OCI-LY1 (cell line): Measurements from ENCODE around the gene COG8.
"Not testable (repeated sequence)": the region's sequence is repeated elsewhere in the genome, so short reads cannot be mapped to it uniquely, and the experiment has no call there.

Source experiments
- H2AFZ ChIP-seq: fragments of 200-600 bp; sonication (generic), shearing (Covaris generic); 2 replicates; pipeline ENCODE4 v1.6.0; 2014; ENCODE audit warnings: antibody characterized with exemption, mild to moderate bottlenecking, low read length
- H3F3A ChIP-seq: fragments of 200-600 bp; sonication (generic), shearing (Covaris generic); 2 replicates; pipeline ENCODE4 v1.6.0; 2014; ENCODE audit warnings: mild to moderate bottlenecking, antibody characterized with exemption, low read length, moderate library complexity; ENCODE audit not compliant: insufficient read depth
- H3K27ac ChIP-seq: fragments of 200-600 bp; sonication (generic); 2 replicates; pipeline ENCODE4 v1.5.1; 2014; ENCODE audit warnings: low read length, mixed run types, mild to moderate bottlenecking, low read depth; ENCODE audit not compliant: poor library complexity, severe bottlenecking
- H3K27me3 ChIP-seq: fragments of 200-600 bp; sonication (generic); 2 replicates; pipeline ENCODE4 v1.6.0; 2014; ENCODE audit warnings: antibody characterized with exemption, mild to moderate bottlenecking, low read length, moderate library complexity; ENCODE audit not compliant: insufficient read depth
- H3K36me3 ChIP-seq: fragments of 200-600 bp; sonication (generic); 2 replicates; pipeline ENCODE4 v1.6.1; 2014; ENCODE audit warnings: mild to moderate bottlenecking, antibody characterized with exemption, low read length, moderate library complexity, mixed read lengths; ENCODE audit not compliant: insufficient read depth
- H3K4me1 ChIP-seq: fragments of 200-600 bp; sonication (generic); 2 replicates; pipeline ENCODE4 v1.5.1; 2014; ENCODE audit warnings: mild to moderate bottlenecking, low read length, moderate library complexity; ENCODE audit not compliant: insufficient read depth, severe bottlenecking
- H3K4me2 ChIP-seq: fragments of 200-600 bp; sonication (generic), shearing (Covaris generic); 2 replicates; pipeline ENCODE4 v1.6.1; 2014; ENCODE audit warnings: low read length
- H3K4me3 ChIP-seq: fragments of 200-600 bp; sonication (generic); 2 replicates; pipeline ENCODE4 v1.5.1; 2014; ENCODE audit warnings: low read length, low read depth, mild to moderate bottlenecking, mixed read lengths; ENCODE audit not compliant: poor library complexity, severe bottlenecking
- H3K79me2 ChIP-seq: fragments of 200-600 bp; shearing (Covaris generic); 2 replicates; pipeline ENCODE4 v1.6.1; 2016; ENCODE audit warnings: mixed run types, low read length, mixed read lengths; ENCODE audit not compliant: insufficient read depth
- H3K9ac ChIP-seq: fragments of 200-600 bp; sonication (generic), shearing (Covaris generic); 2 replicates; pipeline ENCODE4 v1.6.1; 2014; ENCODE audit warnings: mild to moderate bottlenecking, low read length, mixed read lengths
- H3K9me2 ChIP-seq: fragments of 200-600 bp; sonication (generic), shearing (Covaris generic); 2 replicates; pipeline ENCODE4 v1.6.1; 2014; ENCODE audit warnings: low read depth, mild to moderate bottlenecking, low read length, mixed read lengths
- H3K9me3 ChIP-seq: fragments of 200-600 bp; shearing (Covaris generic); 2 replicates; pipeline ENCODE4 v1.6.1; 2014; ENCODE audit warnings: low read length, mixed read lengths
- H4K20me1 ChIP-seq: fragments of 200-600 bp; sonication (generic), shearing (Covaris generic); 2 replicates; pipeline ENCODE4 v1.6.0; 2016; ENCODE audit warnings: mild to moderate bottlenecking, low read length; ENCODE audit not compliant: insufficient read depth
- EZH2 ChIP-seq: fragments of 200-600 bp; sonication (generic), shearing (Covaris generic); IDR thresholded peaks from 2 replicates; pipeline ENCODE4 v1.8.0; 2017; ENCODE audit warnings: borderline replicate concordance, mixed run types, mild to moderate bottlenecking, antibody characterized with exemption, low read length, moderate library complexity, mixed read lengths
- TF ChIP-seq, protein P1 (sequence below): fragments of 200-600 bp; sonication (generic), shearing (Covaris generic); IDR thresholded peaks from 2 replicates; pipeline ENCODE4 v1.5.1; 2017; ENCODE audit warnings: mild to moderate bottlenecking, antibody characterized with exemption, low read length, moderate library complexity, mixed read lengths

The COG8 gene

DNA sequence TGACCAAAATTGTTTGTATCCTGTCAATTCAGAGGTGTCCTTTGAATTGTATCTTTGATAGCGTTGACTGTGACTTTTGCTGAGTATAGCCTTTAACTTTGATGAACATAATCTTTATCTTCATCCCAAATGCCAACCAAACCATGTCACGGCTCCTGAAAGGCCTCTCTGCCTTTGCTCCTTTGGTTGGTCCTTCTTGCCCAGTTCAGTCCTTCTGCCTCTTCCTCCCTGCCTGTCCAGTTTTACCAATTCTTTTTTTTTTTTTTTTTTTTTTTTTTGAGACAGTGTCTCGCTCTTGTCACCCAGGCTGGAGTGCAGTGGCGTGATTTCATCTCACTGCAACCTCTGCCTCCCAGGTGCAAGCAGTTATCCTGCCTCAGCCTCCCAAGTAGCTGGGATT is 41.1 kb downstream of the COG8 start:
- Histone ChIP-seq H3K36me3 (peaks cover 35% of the 10 kb centered on the region), H4K20me1 (no peaks in the 10 kb centered on the region), H3K4me3 (no peak overlapping the region), H3K9ac (no peak overlapping the region), H3K9me3 (no peaks in the 10 kb centered on the region), H3K4me1 (peaks cover 8% of the 10 kb centered on the region), H3F3A (no peaks in the 10 kb centered on the region), H3K27ac (no peak overlapping the region), H2AFZ (no peak overlapping the region), H3K27me3 (no peaks in the 10 kb centered on the region), H3K4me2 (no peak overlapping the region), H3K79me2 (no peaks in the 10 kb centered on the region), H3K9me2 (no peaks in the 10 kb centered on the region)
- no peak for TF ChIP-seq EZH2
- TF ChIP-seq, protein P1, sequence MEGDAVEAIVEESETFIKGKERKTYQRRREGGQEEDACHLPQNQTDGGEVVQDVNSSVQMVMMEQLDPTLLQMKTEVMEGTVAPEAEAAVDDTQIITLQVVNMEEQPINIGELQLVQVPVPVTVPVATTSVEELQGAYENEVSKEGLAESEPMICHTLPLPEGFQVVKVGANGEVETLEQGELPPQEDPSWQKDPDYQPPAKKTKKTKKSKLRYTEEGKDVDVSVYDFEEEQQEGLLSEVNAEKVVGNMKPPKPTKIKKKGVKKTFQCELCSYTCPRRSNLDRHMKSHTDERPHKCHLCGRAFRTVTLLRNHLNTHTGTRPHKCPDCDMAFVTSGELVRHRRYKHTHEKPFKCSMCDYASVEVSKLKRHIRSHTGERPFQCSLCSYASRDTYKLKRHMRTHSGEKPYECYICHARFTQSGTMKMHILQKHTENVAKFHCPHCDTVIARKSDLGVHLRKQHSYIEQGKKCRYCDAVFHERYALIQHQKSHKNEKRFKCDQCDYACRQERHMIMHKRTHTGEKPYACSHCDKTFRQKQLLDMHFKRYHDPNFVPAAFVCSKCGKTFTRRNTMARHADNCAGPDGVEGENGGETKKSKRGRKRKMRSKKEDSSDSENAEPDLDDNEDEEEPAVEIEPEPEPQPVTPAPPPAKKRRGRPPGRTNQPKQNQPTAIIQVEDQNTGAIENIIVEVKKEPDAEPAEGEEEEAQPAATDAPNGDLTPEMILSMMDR: no peak

DNA sequence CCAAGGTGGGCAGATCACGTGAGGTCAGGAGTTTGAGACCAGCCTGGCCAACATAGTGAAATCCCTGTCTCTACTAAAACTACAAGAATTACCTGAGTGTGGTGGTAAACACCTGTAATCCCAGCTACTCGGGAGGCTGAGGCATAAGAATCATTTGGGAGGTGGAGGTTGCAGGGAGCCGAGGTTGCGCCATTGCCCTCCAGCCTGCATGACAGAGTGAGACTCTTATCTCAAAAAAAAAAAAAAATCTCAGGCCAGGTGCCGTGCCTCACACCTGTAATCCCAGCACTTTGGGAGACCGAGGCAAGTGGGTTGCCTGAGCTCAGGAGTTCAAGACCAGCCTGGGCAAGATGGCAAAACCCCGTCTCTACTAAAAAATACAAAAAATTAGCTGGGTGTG is 42.6 kb downstream of the COG8 start:
- H3K36me3 ChIP-seq: peaks cover 32% of the 10 kb centered on the region
- H3K27me3 ChIP-seq, H3K4me1 ChIP-seq, H3F3A ChIP-seq, H3K4me3 ChIP-seq, H4K20me1 ChIP-seq, H3K9ac ChIP-seq, H3K9me2 ChIP-seq, H3K79me2 ChIP-seq, H3K4me2 ChIP-seq, H2AFZ ChIP-seq, H3K9me3 ChIP-seq, H3K27ac ChIP-seq: not testable (repeated sequence)

DNA sequence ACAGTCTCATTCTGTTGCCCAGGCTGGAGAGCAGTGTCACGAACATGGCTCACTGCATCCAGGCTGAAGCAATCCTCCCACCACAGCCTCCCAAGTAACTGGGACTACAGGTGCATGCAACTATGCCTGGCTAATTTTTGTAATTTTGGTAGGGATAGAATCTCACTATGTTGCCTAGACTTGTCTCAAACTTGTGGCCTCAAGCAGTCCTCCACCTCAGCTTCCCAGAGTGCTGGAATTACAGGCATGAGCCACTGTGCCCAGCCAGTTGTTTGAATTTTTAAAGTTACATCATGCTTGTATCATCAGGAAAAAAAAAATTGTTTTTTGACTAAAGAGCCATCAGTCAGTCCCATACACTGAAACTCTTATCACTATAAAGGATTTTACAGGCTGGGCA is 45.3 kb downstream of the COG8 start:
- no peaks in the 10 kb centered on the region for H3K27me3 ChIP-seq
- H3F3A ChIP-seq: no peaks in the 10 kb centered on the region
- no peaks in the 10 kb centered on the region for H3K9me2 ChIP-seq
- H3K4me2 ChIP-seq: no peak overlapping the region
- H3K36me3 ChIP-seq: peaks cover 22% of the 10 kb centered on the region; the same call in 1 of the 2 replicates
- no peaks in the 10 kb centered on the region for H3K79me2 ChIP-seq
- H3K4me3 ChIP-seq: no peak overlapping the region
- no peaks in the 10 kb centered on the region for H3K4me1 ChIP-seq
- H4K20me1 ChIP-seq: no peaks in the 10 kb centered on the region
- no peak for TF ChIP-seq EZH2
- TF ChIP-seq, protein P1: no peak
- no peak overlapping the region for H2AFZ ChIP-seq
- no peak overlapping the region for H3K27ac ChIP-seq
- no peaks in the 10 kb centered on the region for H3K9me3 ChIP-seq
- no peak overlapping the region for H3K9ac ChIP-seq

DNA sequence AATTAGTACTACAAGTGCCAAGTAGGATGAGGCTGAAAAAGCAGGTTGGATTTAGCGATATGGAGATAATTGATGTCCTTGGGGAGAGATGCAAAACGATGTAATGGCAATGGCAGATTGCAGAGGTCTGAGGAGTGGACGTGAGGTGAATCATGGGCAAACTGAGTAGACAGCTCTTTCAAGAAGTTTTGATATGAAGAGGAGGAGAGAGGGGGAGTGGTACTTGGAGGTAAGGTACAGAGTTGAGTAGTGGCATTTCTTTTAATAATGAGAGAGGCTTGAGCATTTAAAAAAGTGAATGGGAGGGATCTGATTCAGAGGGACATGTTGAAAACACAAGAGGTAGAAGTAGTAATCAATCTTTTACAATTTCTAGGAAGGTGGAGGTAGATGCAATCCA is 46.0 kb downstream of the COG8 start:
- H3K27me3 ChIP-seq: no peaks in the 10 kb centered on the region
- TF ChIP-seq, protein P1: no peak
- no peaks in the 10 kb centered on the region for H3K79me2 ChIP-seq
- H3K36me3 ChIP-seq: peaks cover 26% of the 10 kb centered on the region; the same call in 1 of the 2 replicates
- H4K20me1 ChIP-seq: no peaks in the 10 kb centered on the region
- H3K27ac ChIP-seq: no peak overlapping the region
- H2AFZ ChIP-seq: no peak overlapping the region
- no peak overlapping the region for H3K9ac ChIP-seq
- H3K9me3 ChIP-seq: no peaks in the 10 kb centered on the region
- H3K4me2 ChIP-seq: no peak overlapping the region
- H3K9me2 ChIP-seq: no peaks in the 10 kb centered on the region
- H3K4me1 ChIP-seq: no peaks in the 10 kb centered on the region
- H3F3A ChIP-seq: no peaks in the 10 kb centered on the region
- no peak overlapping the region for H3K4me3 ChIP-seq

DNA sequence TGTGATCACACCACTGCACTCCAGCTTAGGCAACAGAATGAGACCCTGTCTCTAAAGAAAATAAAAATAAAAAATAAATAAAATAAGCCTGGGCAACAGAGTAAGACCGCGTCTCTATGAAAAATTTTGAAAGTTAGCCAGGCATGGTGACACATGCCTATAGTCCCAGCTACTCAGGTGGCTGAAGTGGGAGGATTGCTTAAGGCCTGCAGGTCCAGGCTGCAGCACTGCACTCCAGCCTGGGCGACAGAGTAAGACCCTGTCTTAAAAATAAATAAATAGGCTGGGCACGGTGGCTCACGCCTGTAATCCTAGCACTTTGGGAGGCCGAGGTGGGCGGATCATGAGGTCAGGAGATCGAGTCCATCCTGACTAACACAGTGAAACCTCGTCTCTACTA is 47.7 kb downstream of the COG8 start:
- H3K9ac ChIP-seq, H3K27ac ChIP-seq, H3K9me3 ChIP-seq, H3K79me2 ChIP-seq, H3K4me3 ChIP-seq, H4K20me1 ChIP-seq, H3K9me2 ChIP-seq, H3K4me1 ChIP-seq, H2AFZ ChIP-seq, H3F3A ChIP-seq, H3K27me3 ChIP-seq, H3K4me2 ChIP-seq: not testable (repeated sequence)
- peaks cover 32% of the 10 kb centered on the region; the same call in 1 of the 2 replicates for H3K36me3 ChIP-seq
